Smooth muscle cell (in vitro differentiated cells): Measurements from ENCODE around the gene SLC17A9. TPM values are rescaled to one million over a fixed set of nuclear protein-coding genes. Genes with fewer than 3 reads are reported as not detected.

Source experiments
- DNase-seq: peaks from one replicate; lab custom pipeline; 2025; ENCODE audit not compliant: unreplicated experiment; lab: John Stamatoyannopoulos, UW
- H2AFZ ChIP-seq: fragments of 200-600 bp; sonication (generic); 2 replicates; pipeline ENCODE4 v1.6.0; 2016; ENCODE audit warnings: antibody characterized with exemption, low read depth, mild to moderate bottlenecking
- H3F3A ChIP-seq: fragments of 200-600 bp; sonication (generic); 2 replicates; pipeline ENCODE4 v1.6.0; 2017; ENCODE audit warnings: antibody characterized with exemption, low read depth
- H3K27ac ChIP-seq: fragments of 200-600 bp; sonication (generic); 2 replicates; pipeline ENCODE4 v1.5.1; 2016; ENCODE audit warnings: low read depth, mild to moderate bottlenecking
- H3K27me3 ChIP-seq: fragments of 200-600 bp; sonication (generic); 2 replicates; pipeline ENCODE4 v1.6.1; 2016; ENCODE audit warnings: low read depth, mild to moderate bottlenecking
- H3K36me3 ChIP-seq: fragments of 200-600 bp; sonication (generic); 2 replicates; pipeline ENCODE4 v1.5.1; 2016; ENCODE audit warnings: low read depth
- H3K4me1 ChIP-seq: fragments of 200-600 bp; sonication (generic); 2 replicates; pipeline ENCODE4 v1.5.1; 2016; ENCODE audit warnings: low read depth
- H3K4me2 ChIP-seq: fragments of 200-600 bp; sonication (generic); 2 replicates; pipeline ENCODE4 v1.6.0; 2016; ENCODE audit warnings: mild to moderate bottlenecking
- H3K4me3 ChIP-seq: fragments of 200-600 bp; sonication (generic); 2 replicates; pipeline ENCODE4 v1.5.1; 2016; ENCODE audit warnings: mild to moderate bottlenecking
- H3K79me2 ChIP-seq: fragments of 200-600 bp; sonication (generic); 2 replicates; pipeline ENCODE4 v1.6.0; 2016; ENCODE audit warnings: low read depth, mild to moderate bottlenecking
- H3K9ac ChIP-seq: fragments of 200-600 bp; sonication (generic); 2 replicates; pipeline ENCODE4 v1.6.0; 2016; ENCODE audit warnings: low read depth
- H3K9me3 ChIP-seq: fragments of 200-600 bp; sonication (generic); replicated peaks from 2 replicates; pipeline ENCODE4 v1.5.1; 2016; ENCODE audit warnings: low read depth
- H4K20me1 ChIP-seq: fragments of 200-600 bp; sonication (generic); 2 replicates; pipeline ENCODE4 v1.6.0; 2016; ENCODE audit warnings: low read depth
- CTCF ChIP-seq: fragments of 200-600 bp; sonication (generic); IDR thresholded peaks from 2 replicates; pipeline ENCODE4 v1.5.1; 2017; ENCODE audit warnings: borderline replicate concordance, mild to moderate bottlenecking, antibody characterized with exemption; ENCODE audit not compliant: insufficient read depth, poor library complexity, severe bottlenecking
- WGBS: methylation state at CpG from one replicate; pipeline ENCODE4 v1.1.7; 2016; ENCODE audit warnings: low lambda C conversion rate; 5-methylcytosine and 5-hydroxymethylcytosine counted together
- polyA plus RNA-seq: library from polyadenylated mRNA; unstranded; fragments of >200 nt; fragmentation: Nextera tagmentation; extraction: Ambion mirVana; gene quantifications from 2 replicates; pipeline ENCODE4 v1.2.1, GENCODE V29; 2016
- total RNA-seq: library from RNA; depleted of rRNA; stranded (reverse); fragments of >200 nt; gene quantifications from 2 replicates; pipeline ENCODE4 v1.2.3, GENCODE V29; 2014

SLC17A9 gene
- total and polyA plus RNA-seq, 2 experiments from 2014 or later, result 32.5 to 96.7 TPM

DNA sequence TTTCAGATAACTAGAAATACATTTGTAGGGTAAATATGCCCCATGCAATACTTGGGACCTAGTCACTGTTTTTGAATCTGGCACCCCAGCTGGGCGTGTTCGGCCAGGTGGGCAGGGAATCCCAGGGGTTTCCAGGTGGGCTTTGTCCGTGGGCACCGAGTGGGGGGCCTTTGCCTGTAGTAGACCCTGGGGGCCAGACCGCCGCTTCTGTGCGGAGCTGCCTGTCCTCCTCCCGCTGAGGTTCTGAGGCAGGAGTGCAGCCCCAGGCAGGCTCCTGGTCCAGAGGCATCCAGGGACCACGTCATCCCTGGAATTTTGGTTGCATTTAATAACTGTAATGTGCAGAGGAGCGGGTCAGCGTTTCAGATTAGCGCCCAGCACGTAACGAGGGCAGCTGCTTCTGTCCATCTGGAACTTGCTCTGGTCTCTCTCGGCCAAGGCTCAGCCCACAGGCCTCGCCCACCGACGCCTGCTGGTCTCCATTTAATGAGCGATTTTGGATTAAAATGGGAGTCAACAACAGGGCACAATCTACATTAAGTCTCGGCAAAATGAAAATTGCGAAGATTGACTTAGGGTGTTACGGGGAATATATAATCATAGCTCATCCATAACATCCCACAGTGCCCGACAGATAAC is 41.5 kb downstream of the SLC17A9 start:
- peaks cover 27% of the 10 kb centered on the region for H3K27me3 ChIP-seq
- H4K20me1 ChIP-seq, result no peaks in the 10 kb centered on the region
- no peaks in the 10 kb centered on the region for H3K4me1 ChIP-seq
- H3K36me3 ChIP-seq, result no peaks in the 10 kb centered on the region
- no peak overlapping the region for H3K4me2 ChIP-seq
- H3K9ac ChIP-seq, result no peak overlapping the region
- H3K27ac ChIP-seq, result no peak overlapping the region
- WGBS, result 91% methylated on average over 23 of the region's 23 CpGs
- H3K4me3 ChIP-seq, result no peak overlapping the region
- no peak for DNase-seq
- H3K9me3 ChIP-seq, result no peaks in the 10 kb centered on the region
- TF ChIP-seq CTCF, result no peak
- no peaks in the 10 kb centered on the region for H3F3A ChIP-seq
- no peaks in the 10 kb centered on the region for H3K79me2 ChIP-seq
- no peak overlapping the region for H2AFZ ChIP-seq

GRCh38 chr20:62994869-62995281 is 42.4 kb downstream of the SLC17A9 start:
- Histone ChIP-seq H3F3A (no peaks in the 10 kb centered on the region), H3K36me3 (no peaks in the 10 kb centered on the region), H3K9ac (no peak overlapping the region), H3K4me3 (no peak overlapping the region), H2AFZ (no peak overlapping the region), H3K9me3 (no peaks in the 10 kb centered on the region), H3K4me1 (no peaks in the 10 kb centered on the region), H3K79me2 (no peaks in the 10 kb centered on the region), H3K27ac (no peak overlapping the region), H4K20me1 (no peaks in the 10 kb centered on the region), H3K27me3 (peaks cover 29% of the 10 kb centered on the region), H3K4me2 (no peak overlapping the region)
- no peak for DNase-seq
- no peak for TF ChIP-seq CTCF
- WGBS, result 84% methylated on average over 19 of the region's 19 CpGs

DNA sequence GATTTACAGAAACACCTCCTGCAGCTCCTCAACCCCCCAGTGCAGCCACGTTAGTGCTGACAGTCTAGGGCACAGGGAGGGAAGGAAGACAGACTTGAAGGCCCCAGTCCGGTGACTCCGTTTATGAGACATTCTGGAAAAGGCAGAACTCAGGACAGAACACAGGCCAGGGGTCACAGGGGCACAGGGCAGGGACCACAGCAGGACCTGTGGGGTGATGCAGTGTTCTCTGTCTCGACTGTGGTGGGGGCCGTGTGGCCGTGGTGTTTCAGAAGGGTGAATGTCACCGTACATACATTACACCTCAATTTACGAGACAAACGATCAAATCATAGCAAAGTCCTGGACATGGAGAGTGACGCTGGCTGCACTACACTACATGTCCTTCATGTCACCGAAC is 43.0 kb downstream of the SLC17A9 start:
- no peaks in the 10 kb centered on the region for H3K9me3 ChIP-seq
- H3K4me3 ChIP-seq, result no peak overlapping the region
- no peak overlapping the region for H2AFZ ChIP-seq
- no peaks in the 10 kb centered on the region for H3K36me3 ChIP-seq
- TF ChIP-seq CTCF, result no peak
- H3K79me2 ChIP-seq, result no peaks in the 10 kb centered on the region
- no peak overlapping the region for H3K4me2 ChIP-seq
- H4K20me1 ChIP-seq, result no peaks in the 10 kb centered on the region
- 90% methylated on average over 11 of the region's 11 CpGs for WGBS
- no peaks in the 10 kb centered on the region for H3F3A ChIP-seq
- no peak for DNase-seq
- H3K4me1 ChIP-seq, result no peaks in the 10 kb centered on the region
- H3K9ac ChIP-seq, result no peak overlapping the region
- H3K27me3 ChIP-seq, result peaks cover 30% of the 10 kb centered on the region
- no peak overlapping the region for H3K27ac ChIP-seq
